ENCODE measurements around the gene PDK3. TPM values are rescaled to one million over a fixed set of nuclear protein-coding genes. Genes with fewer than 3 reads are reported as not detected.

Gene PDK3
- total RNA-seq, 2 experiments from 2014 or later: 12.5 to 12.6 TPM

DNA sequence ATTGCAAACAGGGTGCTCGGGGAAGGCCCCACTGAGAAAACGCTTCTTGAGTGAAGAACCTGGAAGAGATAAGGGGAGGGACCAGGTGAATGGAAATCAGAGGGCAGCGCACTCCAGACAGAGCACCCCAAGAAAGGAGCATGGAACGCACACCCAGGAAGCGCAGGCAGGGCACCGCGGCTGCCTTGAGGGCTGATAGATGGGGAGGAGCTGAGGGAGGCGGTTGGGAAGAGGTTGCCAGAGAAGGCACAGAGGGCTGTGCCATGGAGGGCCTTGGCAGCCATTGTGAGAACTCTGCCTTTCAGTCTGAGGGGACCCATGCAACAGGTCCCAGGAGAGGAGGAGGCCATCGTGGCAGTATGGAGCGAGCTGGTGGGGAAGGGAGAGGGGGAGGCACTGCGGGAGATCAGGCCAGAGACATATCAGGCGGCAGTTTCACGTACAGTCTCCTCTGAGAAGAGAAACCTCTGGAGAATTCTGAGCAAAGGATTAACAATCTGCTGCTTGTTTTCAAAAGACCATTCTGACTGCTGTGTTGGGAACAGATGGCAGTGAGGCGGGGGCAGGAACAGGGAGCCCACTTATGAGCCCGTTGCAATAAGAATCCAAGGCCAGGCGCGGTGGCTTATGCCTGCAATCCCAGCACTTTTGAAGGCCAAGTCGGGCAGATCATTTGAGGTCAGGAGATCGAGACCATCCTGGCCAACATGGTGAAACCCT lies 98.4 kb downstream of the PDK3 start:
- Histone ChIP-seq H3K27ac (ENCODE audit: low read depth in 1 of 2, low read length in 2 of 2) (no peak overlapping the region), H3K9me3 (ENCODE audit: control insufficient read depth in 1 of 2, insufficient read depth in 1 of 2, low read length in 2 of 2) (no peaks in the 10 kb centered on the region), H3K4me3 (ENCODE audit: low read length) (no peak overlapping the region), H3K36me3 (ENCODE audit: insufficient read depth, low read length) (no peaks in the 10 kb centered on the region), H3K27me3 (ENCODE audit: control insufficient read depth in 1 of 2, insufficient read depth in 2 of 2, low read length in 2 of 2) (no peaks in the 10 kb centered on the region), H3K4me1 (ENCODE audit: insufficient read depth, low read length) (no peaks in the 10 kb centered on the region)
- intact Hi-C loops (cut with DNase I, micrococcal nuclease): no loop called here
- no peak for TF ChIP-seq CTCF (IDR thresholded peaks at IDR 0.05)
- no peaks in the 10 kb centered on the region for H3K9me3 Mint-ChIP-seq
- ChIA-PET POLR2A (no interaction called here), CTCF (no interaction called here)
- H3K4me1 Mint-ChIP-seq (ENCODE audit: low read depth): no peaks in the 10 kb centered on the region
- H3K4me3 Mint-ChIP-seq: no peak overlapping the region
- H3K36me3 Mint-ChIP-seq (ENCODE audit: low read depth): no peaks in the 10 kb centered on the region
- ATAC-seq (ENCODE audit: poor library complexity): no peak
- no peak overlapping the region for H3K27ac Mint-ChIP-seq
- no peak for DNase-seq
- no peaks in the 10 kb centered on the region for H3K27me3 Mint-ChIP-seq

GRCh38 chrX:24566240-24566639 lies 101.2 kb downstream of the PDK3 start:
- Histone ChIP-seq H3K27ac (ENCODE audit: low read depth in 1 of 2, low read length in 2 of 2) (no peak overlapping the region), H3K4me3 (ENCODE audit: low read length) (no peak overlapping the region), H3K9me3 (ENCODE audit: control insufficient read depth in 1 of 2, insufficient read depth in 1 of 2, low read length in 2 of 2) (no peaks in the 10 kb centered on the region), H3K27me3 (ENCODE audit: control insufficient read depth in 1 of 2, insufficient read depth in 2 of 2, low read length in 2 of 2) (no peaks in the 10 kb centered on the region), H3K4me1 (ENCODE audit: insufficient read depth, low read length) (no peaks in the 10 kb centered on the region), H3K36me3 (ENCODE audit: insufficient read depth, low read length) (no peaks in the 10 kb centered on the region)
- Mint-ChIP-seq H3K4me1 (ENCODE audit: low read depth) (no peaks in the 10 kb centered on the region), H3K4me3 (no peak overlapping the region), H3K36me3 (ENCODE audit: low read depth) (no peaks in the 10 kb centered on the region), H3K27me3 (no peaks in the 10 kb centered on the region), H3K27ac (no peak overlapping the region), H3K9me3 (no peaks in the 10 kb centered on the region)
- no peak for DNase-seq
- no peak for TF ChIP-seq CTCF (IDR thresholded peaks at IDR 0.05)
- ChIA-PET POLR2A (no interaction called here), CTCF (interaction anchor here (0.5 kb wide), 1 partner anchor 1172 kb away, joined by 3 read pairs; no protein-coding TSS in a partner anchor)
- intact Hi-C loops (cut with DNase I, micrococcal nuclease): no loop called here
- no peak for ATAC-seq (ENCODE audit: poor library complexity)

DNA sequence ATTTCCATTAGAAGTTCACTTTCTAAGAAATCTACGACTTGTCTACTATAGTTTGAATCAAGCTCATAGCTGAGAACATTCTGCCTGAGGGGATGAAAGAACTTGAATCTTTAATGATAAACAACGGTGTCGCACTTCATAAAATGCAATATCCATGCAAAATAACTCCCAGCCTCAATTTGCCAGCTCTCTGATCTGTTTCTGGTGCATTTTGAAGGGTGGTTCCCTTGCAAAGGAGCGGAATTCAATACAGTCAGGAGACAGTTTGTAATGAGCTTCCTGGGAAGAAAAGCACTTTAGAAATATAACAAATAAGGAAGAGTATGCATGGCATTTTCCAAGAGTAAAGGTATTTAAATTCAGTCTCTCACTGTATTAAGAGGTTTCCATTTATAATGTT lies 102.1 kb downstream of the PDK3 start:
- POLR2A ChIA-PET: interaction anchor here (0.7 kb wide), 1 partner anchor 30 kb away, joined by 3 read pairs; no protein-coding TSS in a partner anchor
- intact Hi-C loops (cut with DNase I, micrococcal nuclease): no loop called here
- no peak for TF ChIP-seq CTCF (IDR thresholded peaks at IDR 0.05)
- H3K36me3 Mint-ChIP-seq (ENCODE audit: low read depth): no peaks in the 10 kb centered on the region
- no peaks in the 10 kb centered on the region for H3K9me3 ChIP-seq (ENCODE audit: control insufficient read depth in 1 of 2, insufficient read depth in 1 of 2, low read length in 2 of 2)
- no peak overlapping the region for H3K4me3 Mint-ChIP-seq
- H3K27me3 ChIP-seq (ENCODE audit: control insufficient read depth in 1 of 2, insufficient read depth in 2 of 2, low read length in 2 of 2): no peaks in the 10 kb centered on the region
- H3K36me3 ChIP-seq (ENCODE audit: insufficient read depth, low read length): no peaks in the 10 kb centered on the region
- CTCF ChIA-PET: no interaction called here
- H3K27ac ChIP-seq (ENCODE audit: low read depth in 1 of 2, low read length in 2 of 2): no peak overlapping the region
- DNase-seq: no peak
- no peaks in the 10 kb centered on the region for H3K4me1 ChIP-seq (ENCODE audit: insufficient read depth, low read length)
- no peak overlapping the region for H3K4me3 ChIP-seq (ENCODE audit: low read length)
- ATAC-seq (ENCODE audit: poor library complexity): no peak
- no peaks in the 10 kb centered on the region for H3K4me1 Mint-ChIP-seq (ENCODE audit: low read depth)
- no peak overlapping the region for H3K27ac Mint-ChIP-seq
- no peaks in the 10 kb centered on the region for H3K9me3 Mint-ChIP-seq
- H3K27me3 Mint-ChIP-seq: no peaks in the 10 kb centered on the region
